GM19035 (cell line): Measurements from ENCODE around the gene MTA1.

ENCODE experiments used
- ATAC-seq: cut with Tn5 transposase; IDR thresholded peaks from one replicate; pipeline ENCODE4 v1.9.1; 2021; ENCODE audit not compliant: unreplicated experiment

Gene MTA1

DNA sequence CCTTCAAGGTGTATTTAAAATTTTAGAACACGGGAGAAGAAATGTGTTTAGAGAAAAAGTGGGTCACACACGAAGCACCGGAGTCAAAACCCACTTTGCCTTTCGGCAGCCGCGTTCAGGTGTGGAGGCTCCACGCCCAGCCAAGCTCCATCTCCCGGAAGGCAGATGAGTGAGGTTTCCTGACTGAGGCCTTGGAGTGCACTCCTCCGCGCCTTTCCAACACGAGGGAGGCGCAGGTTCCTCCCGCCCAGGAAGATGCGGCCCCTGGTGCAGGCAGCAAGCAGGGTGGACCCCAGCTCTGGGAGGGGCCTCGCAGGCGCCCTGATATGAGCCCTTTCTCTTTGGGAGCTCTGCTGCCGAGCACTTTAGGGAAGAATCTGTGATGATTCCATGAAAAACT lies 22.5 kb downstream of the MTA1 start:
- no peak for ATAC-seq

DNA sequence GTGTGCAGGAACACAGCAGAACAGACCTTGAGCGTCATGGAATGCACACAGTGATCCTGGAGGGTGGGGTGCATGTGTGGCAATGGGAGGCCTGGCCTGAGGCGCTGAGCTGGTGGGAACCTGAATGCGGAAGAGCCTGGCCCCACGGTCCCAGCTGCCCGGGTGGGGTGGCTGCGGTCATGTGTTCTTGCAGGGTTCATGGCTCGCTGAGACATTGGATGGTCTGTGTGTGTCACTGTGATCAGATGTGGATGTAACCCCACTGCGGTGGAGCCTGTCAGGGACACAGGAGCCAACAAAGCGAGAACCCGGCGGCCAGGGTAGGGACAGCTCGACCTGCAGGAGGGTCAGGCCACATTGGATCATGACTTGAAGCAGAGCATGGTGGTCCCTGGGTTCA lies 23.2 kb downstream of the MTA1 start:
- ATAC-seq: no peak

DNA sequence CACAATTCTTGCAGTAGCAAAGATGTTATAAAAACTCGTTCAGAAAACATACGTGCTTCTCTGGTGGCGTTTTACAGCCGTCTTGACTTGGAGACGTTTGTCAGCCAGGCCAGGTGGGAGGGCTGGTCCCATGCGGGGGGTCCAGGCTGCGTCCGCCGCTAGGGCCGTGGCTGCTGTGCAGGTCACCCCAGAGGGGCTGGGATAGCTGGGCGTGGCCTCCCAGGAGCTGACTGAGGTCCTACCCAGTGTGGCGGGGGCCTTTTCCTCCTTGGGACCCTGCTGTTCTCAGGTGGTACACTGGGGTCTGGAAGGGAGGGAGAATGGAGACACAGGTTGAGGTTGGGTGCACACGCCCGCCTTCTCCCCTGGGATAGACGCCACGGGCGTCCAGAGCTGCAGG lies 25.2 kb downstream of the MTA1 start:
- ATAC-seq: no peak

DNA sequence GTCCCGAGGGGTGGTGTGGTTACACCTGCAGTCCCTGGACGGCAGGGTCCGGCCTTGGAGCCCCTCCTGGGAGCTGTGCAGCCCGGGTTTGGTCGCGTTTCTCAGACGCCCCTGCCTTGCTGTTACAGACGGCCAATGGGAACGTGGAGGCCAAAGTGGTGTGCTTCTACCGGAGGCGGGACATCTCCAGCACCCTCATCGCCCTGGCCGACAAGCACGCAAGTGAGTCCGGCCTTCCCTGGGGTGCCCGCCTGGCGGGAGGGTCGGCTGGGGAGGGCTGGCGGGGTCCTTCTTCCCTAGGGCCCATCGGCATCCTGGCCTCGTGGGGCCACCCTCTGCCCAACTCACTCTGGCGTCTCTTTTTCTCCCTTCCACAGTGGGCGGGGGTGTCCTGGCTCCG lies 25.7 kb downstream of the MTA1 start:
- ATAC-seq: no peak

DNA sequence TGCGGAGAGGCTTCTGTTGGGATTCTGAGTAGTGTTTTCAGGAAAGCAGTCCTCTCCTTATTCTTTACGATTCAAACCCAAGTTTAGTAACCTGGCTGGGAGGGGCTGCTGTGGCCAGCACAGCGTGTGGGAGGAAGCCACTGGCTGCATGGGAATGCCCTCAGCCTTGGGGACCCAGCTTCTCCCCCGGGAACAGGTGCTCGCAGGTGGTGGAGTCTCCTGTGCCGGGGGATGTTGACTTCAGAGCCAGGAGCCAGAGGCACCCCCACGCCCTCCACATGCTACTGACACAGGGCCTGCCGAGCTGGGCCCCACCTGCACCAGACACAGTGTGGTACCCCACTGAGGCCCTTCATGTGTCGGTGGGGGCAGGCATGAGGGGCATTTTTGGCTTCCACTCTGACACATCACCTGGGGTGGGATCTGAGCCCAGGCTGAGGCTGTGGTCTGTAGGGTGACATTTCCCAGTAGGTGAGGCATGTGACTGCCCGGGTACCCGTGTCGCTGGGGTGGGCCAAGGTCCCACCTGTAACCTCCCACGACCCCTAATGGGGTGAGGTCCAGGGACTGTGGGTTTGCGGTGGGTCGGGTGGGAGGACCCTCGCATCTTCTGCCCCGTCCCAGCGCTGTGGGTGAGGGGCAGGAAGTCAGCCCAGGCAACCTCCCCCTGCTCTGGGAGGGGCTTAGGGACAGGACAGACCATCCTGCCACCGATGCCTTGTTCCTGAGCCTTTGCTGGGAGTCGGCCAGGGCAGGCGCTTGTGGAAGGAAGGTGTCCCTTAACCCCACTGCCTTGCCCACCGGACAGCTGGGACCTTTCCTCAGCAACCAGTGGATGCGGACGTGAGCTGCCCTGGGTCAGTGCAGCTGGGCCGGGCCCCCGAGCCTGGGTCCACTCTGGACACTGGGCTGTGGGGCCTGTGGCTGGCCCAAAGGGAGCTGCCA lies 26.5 kb downstream of the MTA1 start:
- ATAC-seq: no peak

DNA sequence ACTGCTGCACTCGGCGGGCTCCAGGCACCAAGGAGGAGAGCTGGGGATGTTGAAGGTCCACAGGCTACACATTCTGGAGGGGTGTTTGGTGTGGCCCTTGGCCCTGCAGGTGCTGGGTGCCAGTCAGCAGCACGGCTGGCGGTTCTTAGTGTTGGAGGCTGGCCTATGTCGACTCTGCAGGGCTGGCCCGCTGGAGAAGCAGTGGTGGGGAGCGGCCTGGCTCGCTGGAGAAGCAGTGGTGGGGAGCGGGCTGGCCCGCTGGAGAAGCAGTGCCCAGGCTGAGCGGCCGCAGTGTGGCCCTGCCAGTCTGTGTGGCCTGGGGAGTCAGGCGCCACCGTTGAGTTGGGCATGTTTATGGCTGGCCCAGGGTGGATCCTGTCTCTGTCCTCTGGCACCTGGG lies 27.3 kb downstream of the MTA1 start:
- no peak for ATAC-seq

DNA sequence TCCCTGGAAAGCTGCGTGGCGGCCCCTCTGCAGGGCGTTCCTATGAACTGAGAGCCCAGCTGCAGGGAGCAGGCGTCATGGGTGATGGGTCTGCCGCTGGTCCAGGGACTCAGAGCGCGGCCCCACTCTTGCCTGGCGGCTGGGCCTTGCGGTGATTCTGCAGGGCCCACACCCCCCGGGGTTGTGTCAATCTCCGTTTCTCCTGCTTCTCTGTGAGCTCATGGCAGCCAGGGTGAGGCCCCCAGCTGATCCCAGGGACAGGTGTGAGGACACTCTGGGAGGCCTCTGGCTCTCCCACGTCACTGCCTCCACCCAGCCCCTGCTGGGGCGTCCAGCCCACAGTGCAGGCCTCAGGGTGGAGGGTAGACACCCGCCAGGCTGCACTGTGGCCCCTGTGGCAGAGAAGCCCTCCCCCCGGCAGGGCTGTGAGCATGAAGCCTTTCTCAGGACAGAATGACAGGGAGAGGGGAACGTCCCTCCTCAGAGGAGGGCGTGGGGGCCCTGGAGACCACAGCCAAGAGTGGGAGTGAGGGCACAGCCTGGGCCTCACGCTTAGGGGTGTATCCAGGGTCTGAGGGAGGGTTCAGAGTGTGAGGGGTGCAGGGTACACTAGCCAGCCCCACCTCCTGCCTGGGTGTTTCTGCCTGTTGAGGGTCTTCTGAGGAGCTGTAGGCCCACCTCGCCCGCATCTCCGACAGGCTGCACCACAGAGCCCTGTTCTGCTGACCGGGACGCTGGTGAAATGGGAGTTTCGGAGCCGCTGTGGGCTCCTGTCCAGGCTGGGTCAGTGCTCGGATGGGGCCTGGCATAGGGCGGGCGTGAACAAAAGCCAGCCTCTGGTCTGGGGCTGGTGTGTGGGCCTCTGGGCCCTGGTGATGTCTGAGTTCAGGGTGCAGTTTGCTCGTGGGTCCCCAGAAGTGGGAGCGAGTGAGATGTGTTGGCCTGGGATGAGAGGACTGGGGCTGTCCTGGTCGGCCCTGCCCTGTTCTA lies 28.3 kb downstream of the MTA1 start:
- no peak for ATAC-seq

DNA sequence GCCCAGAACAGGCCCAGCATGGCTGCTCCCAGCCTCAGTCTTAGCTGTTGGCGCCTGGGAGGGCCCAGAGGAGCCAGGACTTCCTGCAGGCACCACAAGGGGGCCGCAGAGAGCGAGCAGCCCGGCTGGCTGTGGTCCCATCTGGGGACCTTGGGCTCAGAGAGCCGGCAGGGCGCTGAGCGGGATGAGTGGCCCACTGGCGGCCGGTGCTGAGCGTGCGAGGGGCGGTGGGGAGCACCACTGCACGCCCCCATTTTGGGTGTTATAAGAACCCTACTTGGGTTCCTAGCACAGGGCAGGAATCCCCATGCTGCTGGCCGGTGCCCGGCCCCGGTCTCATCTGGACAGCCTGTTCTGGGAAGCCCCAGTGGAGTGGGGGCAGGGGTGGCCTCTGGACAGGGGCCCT lies 29.1 kb downstream of the MTA1 start:
- ATAC-seq: no peak

DNA sequence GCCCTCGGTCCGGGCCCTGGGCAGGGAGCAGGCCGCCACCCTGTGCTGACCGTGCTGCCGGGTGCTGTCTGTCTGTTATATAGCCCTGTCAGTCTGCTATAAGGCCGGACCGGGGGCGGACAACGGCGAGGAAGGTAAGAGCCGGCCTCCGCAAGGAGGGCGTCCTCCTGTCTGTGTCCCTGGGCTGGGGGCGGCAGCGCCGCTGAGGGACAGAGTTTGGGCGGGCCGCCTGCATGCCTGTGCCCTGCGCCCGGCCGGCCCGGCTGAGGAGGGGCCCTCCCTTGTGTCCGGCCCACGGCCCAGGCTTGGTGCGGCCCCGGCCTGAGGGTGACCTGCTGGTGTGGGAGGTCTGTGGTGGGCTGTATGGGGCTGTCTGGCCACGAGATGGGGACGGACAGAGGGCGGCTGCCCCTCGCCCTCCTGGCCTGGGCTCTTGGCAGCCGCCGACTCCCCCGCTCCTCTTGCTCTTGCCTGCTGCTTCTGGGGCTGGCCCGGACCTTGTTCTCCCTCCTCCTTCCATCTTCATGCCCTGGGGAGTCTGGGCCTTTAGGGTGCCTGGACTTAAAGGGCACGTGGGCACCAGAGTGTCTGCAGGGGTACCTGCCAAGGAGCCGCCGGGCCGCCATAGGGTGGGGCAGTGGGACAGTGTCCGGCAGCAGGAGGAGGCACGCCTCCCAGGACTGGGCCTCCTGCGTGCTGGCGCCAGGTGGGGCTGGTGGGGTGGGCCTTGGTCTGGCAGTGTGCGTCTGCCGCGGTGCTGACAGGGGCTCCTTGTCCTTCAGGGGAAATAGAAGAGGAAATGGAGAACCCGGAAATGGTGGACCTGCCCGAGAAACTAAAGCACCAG lies 29.9 kb downstream of the MTA1 start:
- no peak for ATAC-seq

DNA sequence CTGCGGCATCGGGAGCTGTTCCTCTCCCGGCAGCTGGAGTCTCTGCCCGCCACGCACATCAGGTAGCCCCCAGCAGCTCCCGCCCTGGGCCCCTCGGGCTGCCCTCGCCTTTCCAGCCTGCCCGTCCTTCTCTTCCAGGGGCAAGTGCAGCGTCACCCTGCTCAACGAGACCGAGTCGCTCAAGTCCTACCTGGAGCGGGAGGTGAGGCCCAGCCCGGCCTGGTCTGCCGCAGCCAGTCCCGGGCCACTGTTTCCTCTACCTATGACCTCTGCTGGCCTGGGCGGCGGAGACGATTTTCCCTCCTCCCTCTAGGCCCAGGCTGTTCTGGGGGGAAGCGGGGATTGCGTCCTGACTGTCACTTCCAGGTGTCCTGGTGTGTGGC lies 30.5 kb downstream of the MTA1 start:
- ATAC-seq: no peak

DNA sequence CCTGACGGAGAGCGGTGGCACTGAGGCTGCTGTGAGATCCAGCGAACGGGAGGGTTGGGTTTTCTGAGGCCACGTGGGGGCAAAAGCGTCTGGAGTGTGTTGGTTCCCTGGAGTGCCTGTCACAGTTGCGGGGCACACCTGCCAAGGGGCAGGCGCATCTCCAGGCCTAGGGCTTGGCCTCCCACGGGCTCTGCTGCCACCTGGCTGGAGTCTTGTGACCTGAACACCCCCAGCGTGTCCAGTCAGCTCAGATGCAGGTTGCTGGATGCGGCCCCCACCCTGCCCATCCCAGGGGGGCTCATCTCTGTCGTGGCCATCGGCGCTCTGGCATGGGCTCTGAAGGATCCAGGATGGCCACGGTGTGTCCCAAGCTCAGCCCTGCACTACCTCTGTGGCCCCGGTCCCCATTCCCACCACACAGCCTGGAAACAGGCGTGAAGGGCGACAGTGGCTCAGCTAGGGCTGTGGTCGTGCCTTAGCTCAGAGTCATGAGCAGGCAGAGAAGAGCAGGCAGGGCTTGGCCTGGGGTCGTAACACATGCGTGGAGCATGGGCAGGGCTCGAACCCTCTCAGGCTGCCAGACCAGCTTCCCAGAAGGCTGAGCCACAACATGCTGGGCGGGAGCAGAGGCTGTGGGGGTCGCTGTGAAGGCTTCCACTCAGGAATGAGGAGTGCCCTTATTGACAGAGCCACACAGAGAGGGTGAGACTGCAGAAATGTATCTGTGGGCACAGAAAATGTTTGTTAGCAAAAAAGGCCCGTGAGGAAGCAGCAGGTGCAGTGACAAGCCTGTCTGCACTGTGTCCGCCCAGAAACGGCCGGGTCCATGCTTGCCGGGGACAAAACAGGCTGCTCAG lies 31.5 kb downstream of the MTA1 start:
- no peak for ATAC-seq

DNA sequence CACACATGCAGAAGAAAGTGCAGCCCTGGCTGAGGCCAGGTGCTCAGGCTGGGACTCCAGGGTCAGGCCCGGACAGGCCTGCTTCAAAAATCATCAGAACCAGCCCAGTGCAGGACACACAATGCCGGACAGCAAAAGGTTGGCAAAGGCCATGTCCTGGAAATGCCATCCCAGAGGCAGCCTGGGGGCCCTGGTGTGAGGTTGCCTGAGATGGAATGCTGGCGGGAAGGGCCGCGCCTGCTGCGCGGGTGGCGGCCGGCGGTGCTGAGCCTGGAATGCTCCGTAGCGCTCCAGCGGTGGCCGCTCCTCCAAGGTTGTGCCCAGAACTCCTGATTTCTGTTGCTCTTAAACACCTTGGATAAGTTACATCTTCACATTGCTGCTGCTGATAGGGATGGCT lies 33.3 kb downstream of the MTA1 start:
- ATAC-seq: no peak

DNA sequence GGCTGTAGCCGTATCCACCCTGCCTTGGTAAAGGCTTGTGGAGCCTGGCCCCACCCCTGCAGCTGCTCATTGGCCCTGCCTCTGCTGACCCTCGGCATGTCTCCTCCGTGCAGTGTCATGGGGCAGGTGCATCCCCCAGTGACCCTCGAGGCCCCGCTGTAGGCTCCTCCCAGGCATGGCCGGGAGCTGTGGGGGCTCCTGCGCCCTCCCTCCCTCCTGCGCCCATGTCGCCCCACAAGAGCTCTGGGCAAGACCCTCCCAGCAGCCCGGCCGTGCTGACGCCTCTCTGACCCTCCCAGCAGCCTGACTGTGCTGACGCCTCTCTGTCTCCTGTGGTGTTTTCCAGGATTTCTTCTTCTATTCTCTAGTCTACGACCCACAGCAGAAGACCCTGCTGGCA lies 34.2 kb downstream of the MTA1 start:
- ATAC-seq: no peak

DNA sequence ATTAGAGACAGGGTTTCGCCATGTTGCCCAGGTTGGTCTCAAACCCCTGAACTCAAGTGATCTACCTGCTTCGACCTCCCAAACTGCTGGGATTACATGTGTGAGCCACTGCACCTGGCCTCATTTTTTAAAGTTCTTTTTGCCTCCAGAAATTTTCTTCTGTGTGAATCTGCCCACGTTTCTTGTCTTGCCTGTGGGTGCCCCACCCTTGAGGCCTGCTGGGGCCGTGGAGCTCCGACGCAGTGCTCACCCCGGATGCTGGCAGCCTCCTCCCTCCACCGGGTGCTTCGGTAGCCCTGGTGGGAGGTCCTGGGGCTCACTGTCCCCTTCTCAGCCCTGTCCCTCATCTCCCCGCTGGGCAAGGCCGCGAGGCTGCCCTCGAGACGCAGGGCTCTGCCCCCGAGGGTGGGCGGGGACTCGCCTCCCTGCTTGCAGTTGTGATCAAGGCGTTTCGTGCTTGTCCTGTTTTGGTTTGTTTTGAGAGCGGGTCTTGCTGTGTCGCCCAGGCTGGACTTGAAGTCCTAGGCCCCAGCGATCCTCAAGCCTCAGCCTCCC lies 35.5 kb downstream of the MTA1 start:
- ATAC-seq: no peak

DNA sequence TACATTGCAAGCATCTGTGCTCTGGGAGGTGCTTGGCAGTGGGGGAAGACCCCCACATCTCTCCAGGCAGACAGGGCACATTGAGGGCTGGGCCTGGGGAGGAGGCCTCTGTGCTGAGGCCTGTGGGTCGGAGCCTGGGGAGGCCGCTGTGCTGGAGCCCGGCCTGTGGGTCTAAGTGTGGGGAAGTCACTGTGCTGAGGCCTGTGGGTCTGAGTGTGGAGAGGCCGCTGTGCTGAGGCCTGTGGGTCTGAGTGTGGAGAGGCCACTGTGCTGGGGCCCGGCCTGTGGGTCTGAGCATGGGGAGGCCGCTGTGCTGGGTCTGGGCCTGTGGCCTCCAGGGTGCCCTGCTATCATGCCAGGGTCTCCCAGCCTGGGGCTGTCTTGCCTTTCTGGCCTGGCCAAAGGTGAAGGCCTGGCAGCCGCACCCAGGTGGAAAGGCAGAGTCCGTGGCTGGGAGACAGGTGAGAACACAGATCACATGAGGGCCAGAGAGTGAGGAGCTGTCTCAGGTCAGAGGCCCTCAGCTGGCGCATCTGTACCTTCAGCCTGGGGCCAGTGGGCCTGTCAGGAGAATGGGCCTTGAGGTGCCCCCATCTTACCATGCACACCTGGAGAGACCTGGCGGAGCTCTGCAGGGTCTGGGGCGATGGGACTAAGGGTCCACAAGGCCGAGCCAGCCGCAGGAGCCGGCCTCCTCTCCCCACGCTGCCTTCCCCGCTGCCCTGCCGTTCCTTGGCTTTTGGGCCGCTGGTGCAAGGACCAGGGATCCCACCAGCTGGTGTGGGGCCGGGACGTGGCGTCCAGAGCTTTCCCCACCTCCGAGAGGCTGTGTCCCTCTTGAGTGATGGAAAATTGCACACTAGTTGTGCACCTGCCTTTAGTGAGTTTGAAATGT lies 36.4 kb downstream of the MTA1 start:
- no peak for ATAC-seq

DNA sequence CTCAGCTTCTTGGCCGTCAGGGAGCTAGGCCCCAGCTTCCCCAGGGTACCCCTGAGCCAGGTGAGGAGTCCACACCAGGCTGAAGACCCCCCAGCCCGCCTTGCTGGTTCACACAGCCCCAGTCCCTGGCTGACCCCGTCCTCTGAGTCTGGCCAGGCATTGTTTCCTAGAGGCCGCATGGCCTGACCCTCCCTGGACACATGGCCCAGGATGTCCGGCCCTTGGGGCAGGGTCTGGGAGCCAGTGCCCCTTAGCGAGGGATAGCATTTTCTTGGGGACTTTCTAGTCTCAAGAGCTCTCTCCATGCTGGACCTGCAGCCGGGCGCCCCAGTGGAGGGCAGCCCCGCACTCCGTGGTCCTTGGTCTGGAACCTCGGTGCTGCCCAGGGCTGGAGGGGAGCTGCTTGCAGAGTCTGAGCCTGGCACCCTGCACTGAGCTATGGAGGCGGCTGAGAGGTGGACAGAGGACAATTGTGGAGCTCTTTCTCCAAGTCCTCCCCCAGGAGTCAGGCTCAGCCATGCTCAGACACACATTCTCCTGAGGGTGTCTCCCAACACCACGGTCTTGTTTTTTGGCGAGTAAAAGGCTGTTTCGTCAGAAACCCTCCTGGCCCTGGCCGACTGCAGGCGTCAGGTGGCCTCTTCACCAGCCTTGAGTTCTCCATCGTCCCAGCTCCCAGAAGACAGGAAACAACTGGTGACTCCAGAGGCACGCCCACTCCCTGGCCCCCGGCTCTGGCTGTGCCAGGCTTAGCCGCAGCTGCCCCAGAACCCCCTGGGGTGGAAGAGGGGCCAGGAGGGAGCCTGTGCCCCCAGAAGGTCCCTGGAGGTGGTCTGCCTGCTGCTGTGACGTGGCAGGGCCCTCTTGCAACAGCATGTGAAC lies 37.4 kb downstream of the MTA1 start:
- no peak for ATAC-seq

DNA sequence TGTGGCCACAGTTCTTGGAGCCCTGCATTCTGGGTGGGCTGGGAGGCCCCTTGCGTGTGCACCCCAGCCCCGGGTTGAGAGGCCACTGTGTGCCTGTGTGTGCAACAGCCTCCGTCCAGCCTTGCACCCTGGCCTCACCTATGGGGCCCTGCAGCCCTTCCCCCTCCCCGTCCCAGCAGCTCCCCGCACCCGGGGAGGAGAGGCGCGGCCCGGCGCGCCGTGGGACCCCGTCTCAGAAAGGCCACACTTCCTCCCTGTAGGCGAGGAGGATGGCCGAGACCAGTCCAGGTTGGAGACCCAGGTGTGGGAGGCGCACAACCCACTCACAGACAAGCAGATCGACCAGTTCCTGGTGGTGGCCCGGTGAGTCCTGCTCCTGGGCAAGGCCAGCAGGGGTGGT lies 38.4 kb downstream of the MTA1 start:
- ATAC-seq: no peak

DNA sequence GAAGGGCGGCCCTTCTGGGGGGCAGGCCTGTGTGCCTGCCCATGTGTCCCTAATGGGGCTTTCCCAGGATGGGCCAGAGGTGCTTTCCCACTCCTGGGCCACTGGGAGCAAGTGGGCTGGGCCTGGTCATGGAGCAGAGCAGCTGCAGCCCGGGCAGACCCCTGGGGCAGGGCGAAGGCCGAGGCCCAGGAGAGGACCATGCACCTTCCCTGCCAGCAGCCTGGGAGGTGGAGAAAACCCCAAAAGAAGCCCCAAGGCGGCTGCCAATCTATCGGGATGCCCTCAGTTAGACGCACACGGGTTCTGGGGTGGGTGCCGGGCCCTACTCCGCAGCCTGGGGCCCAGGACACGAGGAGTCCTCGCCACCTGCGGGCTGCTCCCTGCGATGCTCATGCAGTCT lies 38.9 kb downstream of the MTA1 start:
- no peak for ATAC-seq
